NAMALWA (cell line): Measurements from ENCODE around the gene IGF1R.

Source experiments
- DNase-seq: peaks from one replicate; pipeline ENCODE4 v3.0.0-alpha.2; 2015; ENCODE audit warnings: low spot score

IGF1R gene

GRCh38 chr15:98648654-98649471 is 524 bp downstream of the IGF1R start:
- peak; percentile 60 for DNase-seq

DNA sequence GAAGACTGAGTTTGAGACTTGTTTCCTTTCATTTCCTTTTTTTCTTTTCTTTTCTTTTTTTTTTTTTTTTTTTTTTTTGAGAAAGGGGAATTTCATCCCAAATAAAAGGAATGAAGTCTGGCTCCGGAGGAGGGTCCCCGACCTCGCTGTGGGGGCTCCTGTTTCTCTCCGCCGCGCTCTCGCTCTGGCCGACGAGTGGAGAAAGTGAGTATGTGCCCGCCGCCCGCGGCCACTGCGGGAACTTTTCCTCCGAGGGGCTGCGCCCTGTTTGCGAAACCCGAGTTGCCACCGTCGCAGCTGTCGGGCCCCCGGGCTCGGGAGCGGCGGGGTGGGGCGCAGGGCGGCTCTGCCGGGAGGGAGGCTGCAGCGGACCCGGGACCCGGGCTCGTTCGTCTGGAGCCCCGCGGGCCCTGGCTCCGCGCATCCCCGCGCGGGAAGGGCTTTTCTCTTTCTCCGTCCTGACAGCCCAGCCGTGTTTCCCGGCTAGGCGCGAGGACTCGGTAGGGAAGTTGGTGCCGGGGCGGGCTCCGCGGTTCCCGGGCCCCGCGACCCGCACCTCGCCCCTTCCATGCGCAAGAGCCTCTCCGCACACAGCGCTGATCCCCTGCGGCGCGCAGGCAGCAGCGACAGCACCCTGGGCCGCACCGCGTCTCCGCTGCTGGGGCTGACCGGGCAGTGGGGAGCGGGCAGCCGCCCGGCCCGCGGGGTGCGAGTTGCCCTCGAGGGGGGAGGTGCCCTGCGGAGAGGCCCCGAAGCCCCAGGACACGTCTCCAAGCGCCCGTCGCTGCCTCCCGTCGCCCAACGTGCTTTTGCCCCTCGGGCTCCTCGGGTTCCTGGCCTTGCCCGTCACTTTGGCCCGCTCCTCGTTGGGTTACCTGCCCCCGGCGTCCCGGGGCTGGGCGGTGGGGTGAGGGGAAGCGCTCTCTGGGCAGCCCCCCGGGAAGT is 1.4 kb downstream of the IGF1R start:
- no peak for DNase-seq

- no peak for DNase-seq
Measured at GRCh38 chr15:98650417-98651035, 2.2 kb downstream of the IGF1R start.

- DNase-seq: no peak
Measured at GRCh38 chr15:98651036-98651481, 2.7 kb downstream of the IGF1R start.

DNA sequence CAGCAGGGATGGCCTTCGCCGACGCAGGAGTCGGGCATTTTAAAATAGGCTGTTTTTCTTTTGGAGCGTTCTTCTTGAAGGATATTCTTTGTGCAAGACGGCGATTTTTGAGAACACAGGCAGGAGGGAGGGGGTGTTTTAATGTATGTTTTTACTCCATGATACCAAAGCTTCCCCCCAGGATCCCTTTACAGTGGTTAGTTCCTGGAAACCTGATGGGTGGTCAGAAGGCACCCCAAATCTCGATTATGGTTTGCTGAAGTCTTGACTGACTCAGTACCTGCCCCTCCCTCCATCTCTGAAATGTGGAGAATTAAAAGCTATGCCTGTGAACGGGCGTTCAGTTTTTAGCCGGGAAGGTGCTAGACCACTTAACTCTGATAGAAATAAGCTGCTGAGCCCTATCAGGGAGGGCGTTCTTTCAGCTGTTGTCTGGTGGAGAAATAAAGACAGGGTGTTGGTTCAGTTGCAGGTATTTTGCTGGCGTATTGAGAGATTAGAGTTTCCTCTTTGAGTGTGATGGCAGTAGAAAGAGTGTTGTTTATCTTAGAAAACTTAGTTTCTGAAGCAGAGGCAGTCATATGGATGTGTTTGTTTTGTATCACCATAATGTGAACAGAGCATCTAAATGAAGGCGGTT is 3.4 kb downstream of the IGF1R start:
- DNase-seq: no peak

- DNase-seq: peak; percentile 26
Measured at GRCh38 chr15:98653686-98654085, 5.3 kb downstream of the IGF1R start.

GRCh38 chr15:98654790-98655360 is 6.5 kb downstream of the IGF1R start:
- no peak for DNase-seq

- DNase-seq: no peak
Measured at GRCh38 chr15:98655732-98656131, 7.4 kb downstream of the IGF1R start.

DNA sequence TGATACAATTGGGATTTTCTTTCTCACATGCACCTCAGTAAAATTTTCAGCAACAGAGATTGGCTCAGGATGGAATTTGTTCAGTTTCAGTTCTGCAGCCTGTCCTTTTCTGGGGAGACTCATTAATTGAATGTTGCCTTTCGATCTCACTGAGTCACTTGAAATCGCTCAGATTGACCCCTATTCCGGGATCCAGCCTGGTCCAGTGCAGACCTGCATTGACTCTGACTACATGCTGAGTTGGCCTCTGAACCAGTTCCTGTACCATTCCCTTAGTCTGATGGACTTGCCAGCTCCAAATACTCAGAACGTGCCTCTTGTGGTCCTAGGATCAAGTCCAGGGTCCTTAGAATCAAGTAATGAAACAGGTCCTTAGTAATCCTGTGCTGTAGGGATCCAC is 9.4 kb downstream of the IGF1R start:
- no peak for DNase-seq

DNA sequence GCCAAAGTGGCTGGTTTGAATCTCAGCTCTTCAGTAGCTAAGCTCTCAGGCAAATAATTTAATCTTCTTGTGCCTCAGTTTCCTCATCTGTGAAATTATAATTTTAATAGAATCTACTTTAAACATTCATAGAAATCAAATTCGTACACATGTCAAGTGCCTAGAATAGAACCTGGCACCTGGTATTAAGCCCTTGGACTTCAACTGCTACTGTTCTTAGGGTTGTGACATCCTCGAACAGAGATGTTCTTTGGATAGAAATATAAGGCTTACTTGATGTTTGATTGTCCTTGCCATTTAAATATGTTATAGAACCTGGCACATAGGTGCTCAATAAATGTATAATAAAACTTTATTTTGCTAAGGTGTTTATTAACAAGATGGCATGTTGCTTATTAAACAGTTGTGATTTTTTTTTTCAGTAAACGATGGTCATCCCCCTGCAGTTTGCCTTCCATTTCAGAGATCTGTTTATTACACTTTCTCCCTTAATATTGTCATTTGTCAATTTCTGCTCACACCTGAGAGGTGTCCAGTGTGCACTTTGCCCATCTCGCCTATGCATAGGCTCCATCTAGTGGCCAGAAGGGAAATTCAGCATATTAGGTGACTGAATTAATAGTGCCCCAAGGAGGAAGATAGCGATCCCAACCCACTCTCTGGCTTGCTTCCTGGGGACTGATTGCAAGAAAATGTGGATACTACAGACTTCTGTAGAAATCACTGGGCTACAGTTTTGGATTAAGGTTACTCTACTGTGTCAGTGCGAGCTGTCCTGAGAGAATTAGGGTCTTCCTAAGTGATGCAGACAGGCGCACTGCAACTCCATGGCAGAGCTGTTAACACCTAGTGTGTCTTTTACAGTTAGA is 10.7 kb downstream of the IGF1R start:
- DNase-seq: peak; percentile 77

DNA sequence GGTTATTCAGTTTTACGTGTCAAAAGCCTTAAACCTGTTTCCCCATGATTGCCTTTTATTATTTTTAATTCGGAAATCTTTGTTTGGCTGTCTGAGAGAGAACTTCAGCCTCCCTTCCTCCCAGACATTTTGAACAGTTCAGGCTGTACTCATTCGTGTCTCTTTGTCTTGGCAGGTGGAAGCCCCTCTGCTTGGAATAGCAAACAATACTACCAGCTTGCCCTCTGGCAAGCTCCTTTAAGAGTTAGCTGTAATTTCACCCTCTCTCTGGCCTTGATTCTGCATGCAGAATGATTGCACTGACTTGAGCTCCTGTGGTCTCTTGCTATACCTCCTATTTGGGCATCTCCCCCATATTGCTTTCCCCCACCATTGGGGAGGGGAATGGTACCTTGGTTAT is 11.7 kb downstream of the IGF1R start:
- no peak for DNase-seq

- DNase-seq: no peak
Measured at GRCh38 chr15:98663045-98663444, 14.7 kb downstream of the IGF1R start.

- DNase-seq: no peak
Measured at GRCh38 chr15:98663606-98664005, 15.3 kb downstream of the IGF1R start.

GRCh38 chr15:98666441-98666840 is 18.1 kb downstream of the IGF1R start:
- no peak for DNase-seq

DNA sequence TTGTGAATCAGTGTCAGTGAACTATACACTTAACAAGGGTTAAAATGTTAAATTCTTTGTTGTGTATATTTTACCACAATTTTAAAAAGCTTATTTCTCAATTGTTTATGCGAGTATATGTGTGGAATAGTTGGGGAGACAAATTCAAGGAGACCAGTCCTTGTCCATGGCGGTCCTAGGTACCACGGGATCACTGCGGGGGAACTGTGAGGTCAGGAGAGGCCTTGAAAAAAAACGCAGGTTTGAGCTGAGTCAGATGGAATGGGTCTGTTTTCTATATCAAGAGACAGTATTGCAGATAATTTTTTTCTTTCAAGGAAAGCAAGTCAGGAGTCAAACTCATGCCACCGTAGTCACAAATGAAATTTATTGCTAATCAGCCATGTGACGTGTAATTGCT is 18.5 kb downstream of the IGF1R start:
- no peak for DNase-seq

GRCh38 chr15:98667521-98668179 is 19.3 kb downstream of the IGF1R start:
- DNase-seq: no peak

GRCh38 chr15:98668566-98669308 is 20.4 kb downstream of the IGF1R start:
- DNase-seq: no peak

DNA sequence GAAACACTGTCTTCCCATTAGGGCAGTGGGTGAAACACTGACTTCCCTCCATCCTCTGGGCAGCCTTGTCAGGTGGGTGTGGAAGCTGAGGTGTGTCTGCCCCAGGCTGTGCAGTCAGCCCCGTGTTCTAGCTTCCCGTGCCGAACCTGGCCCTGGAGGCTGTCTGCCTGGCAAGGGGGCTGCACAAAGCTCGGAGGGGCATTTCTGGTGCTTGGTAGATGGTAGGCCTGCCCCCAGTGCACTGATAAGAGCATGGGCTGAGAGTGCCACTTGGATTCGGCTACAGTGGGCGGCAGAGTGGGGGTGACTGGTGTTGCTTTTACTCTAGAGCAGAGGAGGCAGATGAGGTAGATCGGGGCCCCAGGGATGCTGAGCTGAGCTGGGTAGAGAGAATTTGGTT is 21.3 kb downstream of the IGF1R start:
- DNase-seq: no peak
